Gastroesophageal sphincter (tissue), 4 donors: ENCODE data around the gene CDKN3. TPM values are rescaled to one million over a fixed set of nuclear protein-coding genes. Genes with fewer than 3 reads are reported as not detected.
"Not testable (repeated sequence)": the region's sequence is repeated elsewhere in the genome, so short reads cannot be mapped to it uniquely, and the experiment has no call there.

ENCODE experiments used
- ATAC-seq: fragments of 150-250 bp; one replicate; pipeline ENCODE4 v1.9.1; 2016; ENCODE audit warnings: mild to moderate bottlenecking, moderate library complexity
- H3K27ac ChIP-seq, 4 donors: fragments of 200-600 bp; sonication (generic) in 3 of 4; 1 replicate in 3 of 4; 2 replicates in 1 of 4; pipeline ENCODE4 v1.5.1; 2016 to 2019
- H3K27me3 ChIP-seq: fragments of 200-600 bp; sonication (generic); one replicate; pipeline ENCODE4 v1.5.1; 2019
- H3K36me3 ChIP-seq, 2 donors: fragments of 200-600 bp; sonication (generic); one replicate each; pipeline ENCODE4 v1.5.1; 2019; ENCODE audit warnings: control low read depth in 1 of 2
- H3K4me1 ChIP-seq, 3 donors: fragments of 200-600 bp; sonication (generic); 1 replicate in 2 of 3; 2 replicates in 1 of 3; pipeline ENCODE4 v1.5.1; 2016 to 2019; ENCODE audit warnings: control low read depth in 2 of 3
- H3K4me3 ChIP-seq, 2 donors: fragments of 200-600 bp; sonication (generic); one replicate each; pipeline ENCODE4 v1.5.1; 2019; ENCODE audit warnings: mild to moderate bottlenecking in 1 of 2, moderate library complexity in 1 of 2
- H3K9me3 ChIP-seq, 3 donors: fragments of 200-600 bp; sonication (generic); one replicate each; pipeline ENCODE4 v1.5.1; 2017 to 2019; ENCODE audit warnings: control low read depth in 2 of 3
- EP300 ChIP-seq: sonication (generic); formaldehyde crosslinking; IDR thresholded peaks from one replicate; pipeline ENCODE4 v1.6.1; 2017; ENCODE audit warnings: antibody characterized with exemption, mild to moderate bottlenecking
- POLR2A ChIP-seq, 2 donors: fragments of 450-650 bp; IDR thresholded peaks; one replicate each; pipeline ENCODE4 v1.6.1; 2017; ENCODE audit warnings: antibody characterized with exemption in 2 of 2, mild to moderate bottlenecking in 2 of 2, moderate library complexity in 1 of 2
- POLR2AphosphoS5 ChIP-seq: sonication (generic); formaldehyde crosslinking; IDR thresholded peaks from one replicate; pipeline ENCODE4 v1.6.1; 2017; ENCODE audit warnings: antibody characterized with exemption
- WGBS, 2 donors: methylation state at CpG; one replicate each; pipeline ENCODE4 v1.1.5; 2018; ENCODE audit warnings: low coverage in 1 of 2; 5-methylcytosine and 5-hydroxymethylcytosine counted together
- total RNA-seq, 4 donors: library from RNA; depleted of rRNA; stranded (reverse); fragments of >200 nt; gene quantifications; one replicate each; pipeline ENCODE4 v1.1.0, GENCODE V29; 2016
- TF ChIP-seq, protein P1 (sequence below), 4 experiments: fragments of 200-600 bp in 2 of 4; fragments of 450-650 bp in 2 of 4; sonication (generic) in 1 of 4; IDR thresholded peaks; one replicate each; pipeline ENCODE4 v1.5.1; 2017 to 2019; ENCODE audit warnings: antibody characterized with exemption in 4 of 4, mild to moderate bottlenecking in 2 of 4, moderate library complexity in 2 of 4

Gene CDKN3
- total RNA-seq, 4 donors from 2014 or later = 2.0 to 3.1 (median 3.0) TPM; not detected in 1

DNA sequence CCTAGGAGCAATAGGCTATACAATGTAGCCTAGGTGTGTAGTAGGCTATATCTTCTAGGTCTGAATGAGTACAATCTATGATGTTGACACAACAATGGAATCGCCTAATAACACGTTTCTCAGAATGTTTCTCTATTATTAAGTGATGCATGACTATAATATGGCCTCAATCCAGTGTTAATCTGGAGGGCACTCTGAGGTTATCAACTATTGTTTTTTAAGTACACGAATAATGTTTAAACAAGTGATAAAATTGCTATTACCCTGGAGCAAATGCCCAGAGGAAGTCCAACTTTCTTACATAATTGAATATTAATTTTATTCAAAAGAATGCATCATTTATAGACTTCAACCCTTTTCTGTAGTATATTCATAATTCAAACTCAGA, 60.8 kb downstream of the CDKN3 start:
- Histone ChIP-seq H3K9me3 (no peaks in the 10 kb centered on the region), H3K4me3 (no peak overlapping the region), H3K27me3 (no peaks in the 10 kb centered on the region), H3K4me1 (no peaks in the 10 kb centered on the region), H3K36me3 (no peaks in the 10 kb centered on the region), H3K27ac (no peak overlapping the region)
- TF ChIP-seq EP300 = no peak
- no peak for TF ChIP-seq POLR2A (IDR thresholded peaks at IDR 0.05)
- 40 to 77% methylated on average over 3 of the region's 3 CpGs for WGBS, 2 donors
- no peak for ATAC-seq

DNA sequence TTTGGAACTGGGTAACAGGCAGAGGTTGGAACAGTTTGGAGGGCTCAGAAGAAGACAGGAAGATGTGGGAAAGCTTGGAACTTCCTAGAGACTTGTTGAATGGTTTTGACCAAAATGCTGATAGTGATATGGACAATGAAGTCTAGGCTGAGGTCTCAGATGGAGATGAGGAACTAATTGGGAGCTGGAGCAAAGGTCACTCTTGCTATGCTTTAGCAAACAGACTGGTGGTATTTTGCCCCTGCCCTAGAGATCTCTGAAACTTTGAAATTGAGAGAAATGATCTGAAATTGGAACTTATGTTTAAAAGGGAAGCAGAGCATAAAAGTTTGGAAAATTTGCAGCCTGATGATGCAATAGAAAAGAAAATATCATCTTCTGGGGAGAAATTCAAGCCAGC, 61.7 kb downstream of the CDKN3 start:
- H3K9me3 ChIP-seq, H3K36me3 ChIP-seq, H3K27me3 ChIP-seq, H3K27ac ChIP-seq, ATAC-seq, H3K4me3 ChIP-seq, H3K4me1 ChIP-seq: not testable (repeated sequence)

DNA sequence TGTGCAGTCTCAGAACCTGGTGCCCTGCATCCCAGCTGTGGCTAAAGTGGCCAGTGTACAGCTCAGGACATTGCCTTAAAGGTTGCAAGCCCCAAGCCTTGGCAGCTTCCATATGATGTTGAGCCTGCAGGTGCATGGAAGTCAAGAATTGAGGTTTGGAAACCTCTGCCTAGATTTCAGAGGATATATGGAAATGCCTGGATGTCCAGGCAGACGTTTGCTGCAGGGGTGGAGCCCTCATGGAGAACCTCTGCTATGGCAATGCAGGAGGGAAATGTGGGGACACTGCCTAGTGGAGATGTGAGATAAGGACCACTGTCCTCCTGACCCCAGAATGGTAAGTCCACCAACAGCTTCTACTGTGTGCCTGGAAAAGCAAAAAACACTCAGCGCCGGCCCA, 62.3 kb downstream of the CDKN3 start:
- H3K36me3 ChIP-seq = no peaks in the 10 kb centered on the region
- no peaks in the 10 kb centered on the region for H3K27me3 ChIP-seq
- TF ChIP-seq, protein P1, sequence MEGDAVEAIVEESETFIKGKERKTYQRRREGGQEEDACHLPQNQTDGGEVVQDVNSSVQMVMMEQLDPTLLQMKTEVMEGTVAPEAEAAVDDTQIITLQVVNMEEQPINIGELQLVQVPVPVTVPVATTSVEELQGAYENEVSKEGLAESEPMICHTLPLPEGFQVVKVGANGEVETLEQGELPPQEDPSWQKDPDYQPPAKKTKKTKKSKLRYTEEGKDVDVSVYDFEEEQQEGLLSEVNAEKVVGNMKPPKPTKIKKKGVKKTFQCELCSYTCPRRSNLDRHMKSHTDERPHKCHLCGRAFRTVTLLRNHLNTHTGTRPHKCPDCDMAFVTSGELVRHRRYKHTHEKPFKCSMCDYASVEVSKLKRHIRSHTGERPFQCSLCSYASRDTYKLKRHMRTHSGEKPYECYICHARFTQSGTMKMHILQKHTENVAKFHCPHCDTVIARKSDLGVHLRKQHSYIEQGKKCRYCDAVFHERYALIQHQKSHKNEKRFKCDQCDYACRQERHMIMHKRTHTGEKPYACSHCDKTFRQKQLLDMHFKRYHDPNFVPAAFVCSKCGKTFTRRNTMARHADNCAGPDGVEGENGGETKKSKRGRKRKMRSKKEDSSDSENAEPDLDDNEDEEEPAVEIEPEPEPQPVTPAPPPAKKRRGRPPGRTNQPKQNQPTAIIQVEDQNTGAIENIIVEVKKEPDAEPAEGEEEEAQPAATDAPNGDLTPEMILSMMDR (IDR thresholded peaks at IDR 0.05) = no peak
- TF ChIP-seq POLR2A (IDR thresholded peaks at IDR 0.05) (no peak), POLR2AphosphoS5 (no peak), EP300 (no peak)
- H3K4me1 ChIP-seq = no peaks in the 10 kb centered on the region
- no peak for ATAC-seq
- no peak overlapping the region for H3K4me3 ChIP-seq
- WGBS, 2 donors = no CpG with 5 or more reads among the region's 3 CpGs
- no peak overlapping the region for H3K27ac ChIP-seq
- H3K9me3 ChIP-seq = no peaks in the 10 kb centered on the region

DNA sequence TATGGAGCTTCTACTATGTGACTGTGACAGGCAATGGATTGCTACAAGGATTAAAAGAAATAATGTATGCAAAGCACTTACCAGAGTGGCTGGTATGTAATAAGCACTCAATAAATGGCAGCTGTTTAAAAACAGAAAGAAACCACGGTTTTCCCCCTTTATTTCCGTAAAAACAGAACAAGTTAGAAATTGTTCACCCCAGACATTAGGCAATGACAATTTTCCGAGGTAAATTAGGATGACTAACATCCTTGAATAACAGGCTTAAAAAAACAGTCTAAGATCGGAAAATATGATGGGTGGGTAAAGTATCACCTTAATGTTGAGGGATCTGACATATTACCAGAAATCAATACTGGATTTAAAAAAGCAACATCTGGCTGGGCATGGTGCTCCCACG, 65.2 kb downstream of the CDKN3 start:
- no peak for ATAC-seq
- TF ChIP-seq, protein P1 (IDR thresholded peaks at IDR 0.05) = no peak
- no peak for TF ChIP-seq POLR2A (IDR thresholded peaks at IDR 0.05)
- no peak for TF ChIP-seq EP300
- no peak for TF ChIP-seq POLR2AphosphoS5
- Histone ChIP-seq H3K27me3 (no peaks in the 10 kb centered on the region), H3K4me1 (no peaks in the 10 kb centered on the region), H3K27ac (no peak overlapping the region), H3K9me3 (peaks cover 0 to 1% (median 0%) of the 10 kb centered on the region in 3 donors), H3K36me3 (no peaks in the 10 kb centered on the region), H3K4me3 (no peak overlapping the region)
- WGBS, 2 donors = 80 to 88% methylated on average over 4 to 5 of the region's 5 CpGs

DNA sequence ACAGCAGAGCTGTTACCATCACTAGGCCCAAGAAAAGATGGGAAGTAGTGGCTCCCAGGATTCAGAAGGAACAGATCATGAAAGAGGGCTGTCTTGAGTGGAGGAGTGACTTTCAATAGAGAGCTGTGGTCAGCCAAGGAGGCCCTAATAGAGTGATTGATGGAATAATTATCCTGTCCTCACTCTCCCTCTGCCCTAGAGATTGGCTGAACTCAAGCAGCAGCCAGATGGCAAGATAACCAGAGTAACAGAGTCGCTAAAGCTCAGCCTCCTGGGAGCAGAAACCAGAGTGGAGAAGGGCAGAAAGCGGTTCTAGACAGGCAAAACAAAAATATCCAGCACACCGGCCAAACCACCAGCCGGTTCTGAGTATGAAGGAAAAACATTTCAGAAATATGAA, 68.8 kb downstream of the CDKN3 start:
- H3K9me3 ChIP-seq = peaks cover 0 to 10% (median 0%) of the 10 kb centered on the region in 3 donors
- no peaks in the 10 kb centered on the region for H3K27me3 ChIP-seq
- no peak for ATAC-seq
- peaks cover 0 to 9% of the 10 kb centered on the region in 2 donors for H3K36me3 ChIP-seq
- TF ChIP-seq POLR2AphosphoS5 (no peak), POLR2A (IDR thresholded peaks at IDR 0.05) (no peak), EP300 (no peak)
- TF ChIP-seq, protein P1 (IDR thresholded peaks at IDR 0.05) = no peak
- no peak overlapping the region for H3K27ac ChIP-seq
- WGBS, 2 donors = 71 to 78% methylated on average over 4 of the region's 4 CpGs
- H3K4me3 ChIP-seq = no peak overlapping the region
- H3K4me1 ChIP-seq = no peaks in the 10 kb centered on the region

DNA sequence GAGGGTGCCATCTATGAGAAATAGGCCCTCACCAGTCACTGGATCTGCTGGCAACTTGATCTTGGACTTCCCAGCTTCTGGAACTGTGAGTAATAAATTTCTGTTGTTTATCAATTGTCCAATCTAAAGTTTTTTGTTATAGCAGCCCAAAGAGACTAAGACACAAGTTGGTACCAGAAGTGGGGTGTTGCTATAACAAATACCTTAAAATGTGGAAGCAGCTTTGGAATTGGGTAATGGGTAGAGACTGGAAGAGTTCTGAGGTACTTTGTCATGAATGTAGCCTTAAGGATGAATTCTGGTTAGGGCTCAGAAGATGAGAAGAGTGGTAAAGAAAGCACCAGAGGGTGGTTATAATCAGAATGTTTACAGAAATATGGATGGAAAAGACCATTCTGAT, 70.5 kb downstream of the CDKN3 start:
- Histone ChIP-seq H3K4me3 (no peak overlapping the region), H3K36me3 (peaks cover 0 to 24% of the 10 kb centered on the region in 2 donors), H3K9me3 (peaks cover 0 to 10% (median 0%) of the 10 kb centered on the region in 3 donors), H3K27ac (no peak overlapping the region), H3K27me3 (no peaks in the 10 kb centered on the region), H3K4me1 (no peaks in the 10 kb centered on the region)
- no peak for ATAC-seq
- TF ChIP-seq, protein P1 (IDR thresholded peaks at IDR 0.05) = no peak
- TF ChIP-seq POLR2AphosphoS5 (no peak), EP300 (no peak), POLR2A (IDR thresholded peaks at IDR 0.05) (no peak)

Other genes starting within 250 kb of the CDKN3 start
- gene CNIH1, start 44.4 kb downstream of the CDKN3 start, total RNA-seq = 100 to 1,000 TPM in 2 of 4 donors, 10 to 100 TPM in 2; 96.8 to 179 (median 127) TPM
- 10 to 100 TPM; 40.0 to 43.7 (median 42.3) TPM for gene GMFB, start 92.0 kb downstream of the CDKN3 start, total RNA-seq
- gene CGRRF1, start 112.9 kb downstream of the CDKN3 start, total RNA-seq = 10 to 100 TPM; 12.3 to 32.8 (median 22.2) TPM
- gene SAMD4A, start 170.1 kb downstream of the CDKN3 start, total RNA-seq = 100 to 1,000 TPM in 2 of 4 donors, 10 to 100 TPM in 2; 65.2 to 163 (median 89.7) TPM